ENCODE measurements around the gene ETNK2.

Gene ETNK2

GRCh38 chr1:204153667-204154066 is 1.8 kb upstream of the ETNK2 start:
- no peak for TF ChIP-seq FOXP2 (optimal IDR thresholded peaks at IDR 0.05; ENCODE audit: borderline replicate concordance, extremely low read depth, extremely low read length, insufficient read depth)

- TF ChIP-seq SIN3A (IDR thresholded peaks at IDR 0.05; ENCODE audit: borderline replicate concordance, insufficient read depth, low read length) (no peak), REST (IDR thresholded peaks at IDR 0.05; ENCODE audit: insufficient read depth in 1 of 2, low read depth in 2 of 2, low read length in 2 of 2) (no peak), FOXP2 (optimal IDR thresholded peaks at IDR 0.05; ENCODE audit: borderline replicate concordance, extremely low read depth, extremely low read length, insufficient read depth) (no peak), TAF1 (IDR thresholded peaks at IDR 0.05; ENCODE audit: borderline replicate concordance, insufficient read depth, low read length) (no peak), POLR2AphosphoS5 (IDR thresholded peaks at IDR 0.05; ENCODE audit: low read depth, low read length) (no peak)
Observed at GRCh38 chr1:204152310-204153044, 633 bp upstream of the ETNK2 start.

GRCh38 chr1:204150702-204151551 is 917 bp downstream of the ETNK2 start:
- TF ChIP-seq POLR2AphosphoS5 (IDR thresholded peaks at IDR 0.05; ENCODE audit: low read depth, low read length) = no peak
- TF ChIP-seq REST (IDR thresholded peaks at IDR 0.05; ENCODE audit: insufficient read depth in 1 of 2, low read depth in 2 of 2, low read length in 2 of 2) = no peak
- TF ChIP-seq SIN3A (IDR thresholded peaks at IDR 0.05; ENCODE audit: borderline replicate concordance, insufficient read depth, low read length) = no peak
- TF ChIP-seq TAF1 (IDR thresholded peaks at IDR 0.05; ENCODE audit: borderline replicate concordance, insufficient read depth, low read length) = no peak

GRCh38 chr1:204149635-204150565 is 1.9 kb downstream of the ETNK2 start:
- no peak for TF ChIP-seq TAF1 (IDR thresholded peaks at IDR 0.05; ENCODE audit: borderline replicate concordance, insufficient read depth, low read length)
- no peak for TF ChIP-seq REST (IDR thresholded peaks at IDR 0.05; ENCODE audit: insufficient read depth in 1 of 2, low read depth in 2 of 2, low read length in 2 of 2)
- no peak for TF ChIP-seq POLR2AphosphoS5 (IDR thresholded peaks at IDR 0.05; ENCODE audit: low read depth, low read length)
- TF ChIP-seq SIN3A (IDR thresholded peaks at IDR 0.05; ENCODE audit: borderline replicate concordance, insufficient read depth, low read length) = no peak
- no peak for TF ChIP-seq FOXP2 (optimal IDR thresholded peaks at IDR 0.05; ENCODE audit: borderline replicate concordance, extremely low read depth, extremely low read length, insufficient read depth)

- TF ChIP-seq TAF1 (IDR thresholded peaks at IDR 0.05; ENCODE audit: borderline replicate concordance, insufficient read depth, low read length) = no peak
- no peak for TF ChIP-seq SIN3A (IDR thresholded peaks at IDR 0.05; ENCODE audit: borderline replicate concordance, insufficient read depth, low read length)
- no peak for TF ChIP-seq FOXP2 (optimal IDR thresholded peaks at IDR 0.05; ENCODE audit: borderline replicate concordance, extremely low read depth, extremely low read length, insufficient read depth)
- no peak for TF ChIP-seq REST (IDR thresholded peaks at IDR 0.05; ENCODE audit: insufficient read depth in 1 of 2, low read depth in 2 of 2, low read length in 2 of 2)
- no peak for TF ChIP-seq POLR2AphosphoS5 (IDR thresholded peaks at IDR 0.05; ENCODE audit: low read depth, low read length)
Observed at GRCh38 chr1:204149107-204149506, 2.7 kb downstream of the ETNK2 start.

Data from PFSK-1 (cell line).